ENCODE measurements around the gene TM9SF4. TPM values are rescaled to one million over a fixed set of nuclear protein-coding genes. Genes with fewer than 3 reads are reported as not detected.
"Not testable (repeated sequence)": the region's sequence is repeated elsewhere in the genome, so short reads cannot be mapped to it uniquely, and the experiment has no call there.

Gene TM9SF4
- polyA plus RNA-seq, 3 donors, result 49.7 to 78.5 (median 78.3) TPM

- not testable (repeated sequence) for H4K20me1 ChIP-seq (ENCODE audit: insufficient read depth, low read length); H3K9ac ChIP-seq (ENCODE audit: insufficient read depth, low read length, poor library complexity, severe bottlenecking); DNase-seq; H2AFZ ChIP-seq (ENCODE audit: insufficient read depth, low read depth, low read length, poor library complexity, severe bottlenecking); H3K27ac ChIP-seq (ENCODE audit: low read depth in 1 of 2, low read length in 2 of 2); H3K27me3 ChIP-seq (ENCODE audit: control insufficient read depth in 2 of 2, insufficient read depth in 2 of 2, low read length in 2 of 2); H3K27me3 Mint-ChIP-seq (ENCODE audit: low read depth in 3 of 3); H3K4me3 Mint-ChIP-seq; H3K27ac Mint-ChIP-seq; H3K4me2 ChIP-seq (replicated peaks; ENCODE audit: extremely low read depth, low read length, poor library complexity, severe bottlenecking); H3K9me3 Mint-ChIP-seq; H3K9me3 ChIP-seq (replicated peaks in 1 of 2; ENCODE audit: control insufficient read depth in 1 of 2, insufficient read depth in 1 of 2, low read length in 2 of 2); H3K4me3 ChIP-seq (replicated peaks in 1 of 3; ENCODE audit: low read depth in 2 of 3, low read length in 3 of 3)
- Mint-ChIP-seq H3K36me3 (peaks cover 20 to 32% of the 10 kb centered on the region in 2 donors), H3K4me1 (peaks cover 47% of the 10 kb centered on the region)
- intact Hi-C loops (cut with micrococcal nuclease), result loop anchor here in 1 of 2 donors (10.0 kb wide), 1 partner anchor 514 kb away; the partner anchor contains the start of gene ID1
- Histone ChIP-seq H3K79me2 (ENCODE audit: insufficient read depth, low read length) (peaks cover 73% of the 10 kb centered on the region), H3K4me1 (ENCODE audit: control insufficient read depth in 1 of 2, insufficient read depth in 2 of 2, low read length in 2 of 2) (peaks cover 47 to 48% of the 10 kb centered on the region in 2 donors), H3K36me3 (replicated peaks in 1 of 2; ENCODE audit: control insufficient read depth in 1 of 2, insufficient read depth in 2 of 2, low read length in 2 of 2) (peaks cover 5 to 11% of the 10 kb centered on the region in 2 donors)
- no CpG with 5 or more reads among the region's 5 CpGs for WGBS (ENCODE audit: insufficient coverage)
Observed at GRCh38 chr20:32118427-32118826, 8.9 kb downstream of the TM9SF4 start.

- TF ChIP-seq CTCF (IDR thresholded peaks at IDR 0.05), result no peak
- intact Hi-C loops (cut with micrococcal nuclease), result loop anchor here in 1 of 2 donors (10.0 kb wide), 1 partner anchor 515 kb away; the partner anchor contains the start of gene ID1
- WGBS (ENCODE audit: insufficient coverage), result no CpG with 5 or more reads among the region's 2 CpGs
- no peak overlapping the region for H3K27ac Mint-ChIP-seq
- no peak overlapping the region for H2AFZ ChIP-seq (ENCODE audit: insufficient read depth, low read depth, low read length, poor library complexity, severe bottlenecking)
- H3K36me3 Mint-ChIP-seq, result peaks cover 21 to 39% of the 10 kb centered on the region in 2 donors
- no peak overlapping the region for H3K4me2 ChIP-seq (replicated peaks; ENCODE audit: extremely low read depth, low read length, poor library complexity, severe bottlenecking)
- H3K27me3 Mint-ChIP-seq (ENCODE audit: low read depth in 3 of 3), result no peaks in the 10 kb centered on the region
- H3K9me3 ChIP-seq (replicated peaks in 1 of 2; ENCODE audit: control insufficient read depth in 1 of 2, insufficient read depth in 1 of 2, low read length in 2 of 2), result no peaks in the 10 kb centered on the region
- H3K4me1 Mint-ChIP-seq, result peaks cover 36% of the 10 kb centered on the region
- H3K27me3 ChIP-seq (ENCODE audit: control insufficient read depth in 2 of 2, insufficient read depth in 2 of 2, low read length in 2 of 2), result no peaks in the 10 kb centered on the region
- no peak overlapping the region for H3K9ac ChIP-seq (ENCODE audit: insufficient read depth, low read length, poor library complexity, severe bottlenecking)
- H3K27ac ChIP-seq (ENCODE audit: low read depth in 1 of 2, low read length in 2 of 2), result no peak overlapping the region
- peaks cover 72% of the 10 kb centered on the region for H3K79me2 ChIP-seq (ENCODE audit: insufficient read depth, low read length)
- no peak for DNase-seq
- H3K4me3 ChIP-seq (replicated peaks in 1 of 3; ENCODE audit: low read depth in 2 of 3, low read length in 3 of 3), result no peak overlapping the region
- H3K36me3 ChIP-seq (replicated peaks in 1 of 2; ENCODE audit: control insufficient read depth in 1 of 2, insufficient read depth in 2 of 2, low read length in 2 of 2), result peaks cover 5 to 17% of the 10 kb centered on the region in 2 donors
- peak overlapping the region in 1 of 2 donors; percentile 20 for H3K4me3 Mint-ChIP-seq
- no peaks in the 10 kb centered on the region for H3K9me3 Mint-ChIP-seq
- H4K20me1 ChIP-seq (ENCODE audit: insufficient read depth, low read length), result peaks cover 4% of the 10 kb centered on the region
- peaks cover 34 to 35% of the 10 kb centered on the region in 2 donors for H3K4me1 ChIP-seq (ENCODE audit: control insufficient read depth in 1 of 2, insufficient read depth in 2 of 2, low read length in 2 of 2)
Observed at GRCh38 chr20:32119734-32120133, 10.2 kb downstream of the TM9SF4 start.

- peaks cover 13 to 14% of the 10 kb centered on the region in 2 donors for H3K4me1 ChIP-seq (ENCODE audit: control insufficient read depth in 1 of 2, insufficient read depth in 2 of 2, low read length in 2 of 2)
- H3K27me3 ChIP-seq (ENCODE audit: control insufficient read depth in 2 of 2, insufficient read depth in 2 of 2, low read length in 2 of 2); H3K27me3 Mint-ChIP-seq (ENCODE audit: low read depth in 3 of 3); H3K27ac Mint-ChIP-seq; H3K9ac ChIP-seq (ENCODE audit: insufficient read depth, low read length, poor library complexity, severe bottlenecking); H3K9me3 ChIP-seq (replicated peaks in 1 of 2; ENCODE audit: control insufficient read depth in 1 of 2, insufficient read depth in 1 of 2, low read length in 2 of 2); H2AFZ ChIP-seq (ENCODE audit: insufficient read depth, low read depth, low read length, poor library complexity, severe bottlenecking); H3K4me3 Mint-ChIP-seq; DNase-seq; H3K4me2 ChIP-seq (replicated peaks; ENCODE audit: extremely low read depth, low read length, poor library complexity, severe bottlenecking); intact Hi-C loops (cut with micrococcal nuclease); H3K27ac ChIP-seq (ENCODE audit: low read depth in 1 of 2, low read length in 2 of 2); H3K4me3 ChIP-seq (replicated peaks in 1 of 3; ENCODE audit: low read depth in 2 of 3, low read length in 3 of 3); H3K9me3 Mint-ChIP-seq: not testable (repeated sequence)
- WGBS (ENCODE audit: insufficient coverage), result no CpG with 5 or more reads among the region's 31 CpGs
- peaks cover 22 to 39% of the 10 kb centered on the region in 2 donors for H3K36me3 Mint-ChIP-seq
- H3K79me2 ChIP-seq (ENCODE audit: insufficient read depth, low read length), result peaks cover 73% of the 10 kb centered on the region
- peaks cover 22% of the 10 kb centered on the region for H3K4me1 Mint-ChIP-seq
- H4K20me1 ChIP-seq (ENCODE audit: insufficient read depth, low read length), result peaks cover 25% of the 10 kb centered on the region
- peaks cover 6 to 29% of the 10 kb centered on the region in 2 donors for H3K36me3 ChIP-seq (replicated peaks in 1 of 2; ENCODE audit: control insufficient read depth in 1 of 2, insufficient read depth in 2 of 2, low read length in 2 of 2)
Observed at GRCh38 chr20:32121908-32122307, 12.4 kb downstream of the TM9SF4 start.
